Calu3 (cell line): ENCODE data around the gene WSCD2. TPM values are rescaled to one million over a fixed set of nuclear protein-coding genes. Genes with fewer than 3 reads are reported as not detected.

ENCODE experiments used
- BruUV-seq: library from RNA; stranded (reverse); fragments of 400-500 nt; replicated peaks from 2 replicates; lab custom pipeline; 2021; lab: Mats Ljungman, UMichigan
- CTCF ChIA-PET: fragments of 300-600 bp; sonication (Branson Sonifier 250); formaldehyde crosslinking; loops from one replicate; lab custom pipeline; 2022; ENCODE audit warnings: antibody characterized with exemption; lab: Charles Lee
- DNase-seq: peaks from one replicate; pipeline ENCODE4 v3.0.0; 2022
- H3K27ac Mint-ChIP-seq: one replicate; pipeline ENCODE4 v1.8.0; 2022; ENCODE audit warnings: mixed read lengths; ENCODE audit not compliant: unreplicated experiment
- H3K27me3 Mint-ChIP-seq: one replicate; pipeline ENCODE4 v1.8.0; 2022; ENCODE audit warnings: mixed read lengths; ENCODE audit not compliant: unreplicated experiment
- H3K36me3 Mint-ChIP-seq: one replicate; pipeline ENCODE4 v1.8.0; 2022; ENCODE audit warnings: mild to moderate bottlenecking, moderate library complexity, mixed read lengths; ENCODE audit not compliant: insufficient read depth, unreplicated experiment
- H3K4me1 Mint-ChIP-seq: one replicate; pipeline ENCODE4 v1.8.0; 2022; ENCODE audit warnings: mild to moderate bottlenecking, low read depth, mixed read lengths; ENCODE audit not compliant: unreplicated experiment
- H3K4me3 Mint-ChIP-seq: one replicate; pipeline ENCODE4 v1.8.0; 2022; ENCODE audit warnings: mild to moderate bottlenecking, low read depth, moderate library complexity, mixed read lengths; ENCODE audit not compliant: unreplicated experiment
- H3K9me3 Mint-ChIP-seq: one replicate; pipeline ENCODE4 v1.8.0; 2022; ENCODE audit warnings: low read depth, mixed read lengths; ENCODE audit not compliant: unreplicated experiment
- intact Hi-C: fragments of 100-400 bp; cut with micrococcal nuclease; formaldehyde crosslinking; loops from one replicate; pipeline ENCODE4 v1.10.0; 2022; ENCODE audit not compliant: unreplicated experiment
- total RNA-seq: library from RNA; stranded (reverse); gene quantifications from 2 replicates; pipeline ENCODE4 v1.2.3, GENCODE V29; 2022
- TF ChIP-seq, protein P1 (sequence below): fragments of 200-600 bp; IDR thresholded peaks from one replicate; pipeline ENCODE4 v1.8.0; 2022; ENCODE audit warnings: antibody characterized with exemption; ENCODE audit not compliant: unreplicated experiment

Gene WSCD2
- total RNA-seq, 1 experiment from 2014 or later: not detected

DNA sequence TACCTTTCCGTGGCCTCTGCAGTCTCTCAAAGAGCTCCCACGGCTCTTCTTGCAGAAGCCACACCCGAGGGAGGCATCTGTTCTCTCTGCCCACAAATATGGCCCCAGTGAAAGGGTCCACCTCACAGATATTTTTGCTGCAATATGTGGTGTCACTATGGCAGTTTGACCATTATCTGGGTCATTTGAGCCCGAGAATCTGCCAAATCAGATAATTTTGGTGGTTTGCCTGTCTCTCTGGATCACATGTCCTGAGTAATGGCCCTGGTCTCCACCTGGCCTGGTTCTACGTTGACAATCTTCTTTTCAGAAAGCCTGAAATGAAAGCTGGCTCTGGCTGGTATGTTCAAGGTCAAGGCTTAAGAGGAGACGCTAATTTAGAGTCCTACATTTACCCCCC, 5.7 kb upstream of the WSCD2 start:
- intact Hi-C loops: no loop called here
- Mint-ChIP-seq H3K4me1 (no peaks in the 10 kb centered on the region), H3K9me3 (peaks cover 3% of the 10 kb centered on the region), H3K36me3 (no peaks in the 10 kb centered on the region), H3K27ac (no peak overlapping the region), H3K4me3 (no peak overlapping the region), H3K27me3 (peaks cover 45% of the 10 kb centered on the region)
- TF ChIP-seq, protein P1, sequence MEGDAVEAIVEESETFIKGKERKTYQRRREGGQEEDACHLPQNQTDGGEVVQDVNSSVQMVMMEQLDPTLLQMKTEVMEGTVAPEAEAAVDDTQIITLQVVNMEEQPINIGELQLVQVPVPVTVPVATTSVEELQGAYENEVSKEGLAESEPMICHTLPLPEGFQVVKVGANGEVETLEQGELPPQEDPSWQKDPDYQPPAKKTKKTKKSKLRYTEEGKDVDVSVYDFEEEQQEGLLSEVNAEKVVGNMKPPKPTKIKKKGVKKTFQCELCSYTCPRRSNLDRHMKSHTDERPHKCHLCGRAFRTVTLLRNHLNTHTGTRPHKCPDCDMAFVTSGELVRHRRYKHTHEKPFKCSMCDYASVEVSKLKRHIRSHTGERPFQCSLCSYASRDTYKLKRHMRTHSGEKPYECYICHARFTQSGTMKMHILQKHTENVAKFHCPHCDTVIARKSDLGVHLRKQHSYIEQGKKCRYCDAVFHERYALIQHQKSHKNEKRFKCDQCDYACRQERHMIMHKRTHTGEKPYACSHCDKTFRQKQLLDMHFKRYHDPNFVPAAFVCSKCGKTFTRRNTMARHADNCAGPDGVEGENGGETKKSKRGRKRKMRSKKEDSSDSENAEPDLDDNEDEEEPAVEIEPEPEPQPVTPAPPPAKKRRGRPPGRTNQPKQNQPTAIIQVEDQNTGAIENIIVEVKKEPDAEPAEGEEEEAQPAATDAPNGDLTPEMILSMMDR: no peak
- CTCF ChIA-PET: no interaction called here
- no TSS peak for BruUV-seq
- DNase-seq: no peak

- intact Hi-C loops: no loop called here
- Mint-ChIP-seq H3K27me3 (peaks cover 47% of the 10 kb centered on the region), H3K27ac (no peak overlapping the region), H3K4me3 (no peak overlapping the region), H3K9me3 (peaks cover 3% of the 10 kb centered on the region), H3K4me1 (no peaks in the 10 kb centered on the region), H3K36me3 (no peaks in the 10 kb centered on the region)
- DNase-seq: no peak
- no TSS peak for BruUV-seq
- TF ChIP-seq, protein P1: no peak
- CTCF ChIA-PET: no interaction called here
Observed at GRCh38 chr12:108125073-108125472, 4.0 kb upstream of the WSCD2 start.

GRCh38 chr12:108126212-108126611, 2.9 kb upstream of the WSCD2 start:
- H3K4me3 Mint-ChIP-seq: no peak overlapping the region
- intact Hi-C loops: no loop called here
- BruUV-seq: no TSS peak
- H3K27me3 Mint-ChIP-seq: peaks cover 47% of the 10 kb centered on the region
- H3K27ac Mint-ChIP-seq: no peak overlapping the region
- no peaks in the 10 kb centered on the region for H3K9me3 Mint-ChIP-seq
- CTCF ChIA-PET: no interaction called here
- H3K36me3 Mint-ChIP-seq: no peaks in the 10 kb centered on the region
- H3K4me1 Mint-ChIP-seq: no peaks in the 10 kb centered on the region
- no peak for DNase-seq
- TF ChIP-seq, protein P1: no peak

- no peak overlapping the region for H3K27ac Mint-ChIP-seq
- no peak for DNase-seq
- H3K27me3 Mint-ChIP-seq: peaks cover 54% of the 10 kb centered on the region
- intact Hi-C loops: no loop called here
- H3K4me1 Mint-ChIP-seq: no peaks in the 10 kb centered on the region
- no peaks in the 10 kb centered on the region for H3K36me3 Mint-ChIP-seq
- CTCF ChIA-PET: no interaction called here
- H3K4me3 Mint-ChIP-seq: no peak overlapping the region
- TF ChIP-seq, protein P1: no peak
- BruUV-seq: no TSS peak
- H3K9me3 Mint-ChIP-seq: no peaks in the 10 kb centered on the region
Observed at GRCh38 chr12:108126990-108127501, 2.0 kb upstream of the WSCD2 start.
